K562 (cell line): Measurements from ENCODE around the gene CHRNG. TPM values are rescaled to one million over a fixed set of nuclear protein-coding genes. Genes with fewer than 3 reads are reported as not detected.

Experiments
- ATAC-seq: fragments of 200-7000 bp; cut with Tn5 transposase; 3 replicates; pipeline ENCODE4 v1.9.1; 2020; ENCODE audit warnings: moderate library complexity
- BruUV-seq: library from RNA; stranded (reverse); fragments of 400-500 nt; replicated peaks from 2 replicates; lab custom pipeline; 2021; lab: Mats Ljungman, UMichigan
- CTCF ChIA-PET: fragments of 300-600 bp; formaldehyde crosslinking; extraction: SDS; loops from one replicate; lab custom pipeline; 2021; ENCODE audit warnings: low intra/inter-chr PET ratio; lab: Yijun Ruan, JAX
- POLR2A ChIA-PET: fragments of 300-600, 350-650 bp; sonication (Branson Sonifier 250); formaldehyde crosslinking; extraction: SDS; loops from one replicate; lab custom pipeline; 2021; ENCODE audit warnings: antibody characterized with exemption, inconsistent platforms; lab: Yijun Ruan, JAX
- DNase-seq, 4 experiments: peaks; one replicate each; pipeline versions ENCODE4 v3.0.0 to v3.0.0-alpha.2; 2011 to 2018; ENCODE audit warnings: low spot score in 3 of 4, mixed read lengths in 3 of 4; ENCODE audit errors: extremely low read depth in 1 of 4
- FAIRE-seq: peaks from 2 replicates; lab custom pipeline; 2011; peaks lifted over from hg19 to GRCh38; lab: Jason Lieb, UNC
- H2AFZ ChIP-seq: 2 replicates; pipeline ENCODE4 v1.6.0; 2011; ENCODE audit warnings: low read depth, low read length, control low read depth, inconsistent platforms
- H3K27ac ChIP-seq: fragments of 200-600 bp; 3 replicates; pipeline ENCODE4 v1.8.0; 2011; ENCODE audit warnings: low read depth, mild to moderate bottlenecking, control low read depth, inconsistent platforms, low read length, moderate library complexity, mixed read lengths; ENCODE audit errors: extremely low read depth
- H3K27me3 ChIP-seq, 2 experiments: fragments of 300-600 bp in 1 of 2; 2 replicates in 1 of 2; 3 replicates in 1 of 2; pipeline versions ENCODE4 v1.6.0 to v1.8.0; 2011; ENCODE audit warnings: inconsistent platforms in 2 of 2, low read length in 2 of 2, mild to moderate bottlenecking in 1 of 2, mixed read lengths in 1 of 2, moderate library complexity in 1 of 2; ENCODE audit not compliant: control insufficient read depth in 2 of 2, insufficient read depth in 2 of 2
- H3K36me3 ChIP-seq: fragments of 300-600 bp; 3 replicates; pipeline ENCODE4 v1.8.0; 2011; ENCODE audit warnings: mild to moderate bottlenecking, low read length, inconsistent platforms; ENCODE audit not compliant: control insufficient read depth, insufficient read depth
- H3K4me1 ChIP-seq, 2 experiments: fragments of 200-600 bp in 1 of 2; replicated peaks in 1 of 2; 2 replicates in 1 of 2; 3 replicates in 1 of 2; pipeline versions ENCODE4 v1.5.1 to v1.8.0; 2011; ENCODE audit warnings: inconsistent platforms in 2 of 2, low read length in 2 of 2, mild to moderate bottlenecking in 1 of 2, mixed read lengths in 1 of 2, moderate library complexity in 1 of 2; ENCODE audit not compliant: control insufficient read depth in 2 of 2, insufficient read depth in 2 of 2
- H3K4me2 ChIP-seq: 2 replicates; pipeline ENCODE4 v1.6.1; 2011; ENCODE audit warnings: low read length, control low read depth, inconsistent platforms, mixed read lengths; ENCODE audit not compliant: insufficient read depth
- H3K4me3 ChIP-seq: fragments of 200-600 bp; sonication (generic), shearing (Covaris generic); 2 replicates; pipeline ENCODE4 v1.5.1; 2016; ENCODE audit warnings: control low read depth, inconsistent platforms
- H3K79me2 ChIP-seq: fragments of 200-600 bp; 3 replicates; pipeline ENCODE4 v1.8.0; 2011; ENCODE audit warnings: low read length, inconsistent platforms; ENCODE audit not compliant: control insufficient read depth, insufficient read depth
- H3K9ac ChIP-seq, 2 experiments: 2 replicates each; pipeline versions ENCODE4 v1.6.0 to v1.6.1; 2011; ENCODE audit warnings: low read depth in 2 of 2, low read length in 2 of 2, control low read depth in 1 of 2, inconsistent platforms in 1 of 2, mild to moderate bottlenecking in 1 of 2, mixed read lengths in 1 of 2; ENCODE audit not compliant: insufficient read depth in 1 of 2
- H3K9me1 ChIP-seq: one replicate; pipeline ENCODE4 v1.6.0; 2011; ENCODE audit warnings: inconsistent platforms, mild to moderate bottlenecking, low read length, moderate library complexity; ENCODE audit not compliant: control insufficient read depth, insufficient read depth
- H3K9me3 ChIP-seq: replicated peaks from 2 replicates; pipeline ENCODE4 v1.5.1; 2011; ENCODE audit warnings: low read depth, low read length, inconsistent platforms; ENCODE audit not compliant: control insufficient read depth, insufficient read depth
- H4K20me1 ChIP-seq: replicated peaks from 2 replicates; pipeline ENCODE4 v1.6.1; 2011; ENCODE audit warnings: low read length, inconsistent platforms, mixed read lengths; ENCODE audit not compliant: control insufficient read depth, insufficient read depth
- ARID2 ChIP-seq: fragments of 450-650 bp; IDR thresholded peaks from 2 replicates; pipeline ENCODE4 v1.6.1; 2017; ENCODE audit warnings: antibody characterized with exemption, mild to moderate bottlenecking
- IRF1 ChIP-seq: sonication (generic); formaldehyde crosslinking; IDR thresholded peaks from 2 replicates; pipeline ENCODE4 v1.8.0; 2022; ENCODE audit warnings: missing genetic modification reagents, mild to moderate bottlenecking, borderline replicate concordance
- KDM4B ChIP-seq, 2 experiments: fragments of 450-650 bp in 1 of 2; sonication (generic) in 1 of 2; IDR thresholded peaks; 2 replicates each; pipeline ENCODE4 v1.6.1; 2016 to 2017; ENCODE audit warnings: borderline replicate concordance in 2 of 2, antibody characterized with exemption in 1 of 2, low read depth in 1 of 2, mild to moderate bottlenecking in 1 of 2
- MCM5 ChIP-seq: fragments of 450-650 bp; IDR thresholded peaks from 2 replicates; pipeline ENCODE4 v1.6.1; 2016; ENCODE audit warnings: low read depth
- PKNOX1 ChIP-seq: fragments of 450-650 bp; IDR thresholded peaks from 2 replicates; pipeline ENCODE4 v1.6.1; 2016
- RAD51 ChIP-seq: fragments of 450-650 bp; IDR thresholded peaks from 2 replicates; pipeline ENCODE4 v1.7.1; 2016; ENCODE audit warnings: low read depth, mild to moderate bottlenecking, borderline replicate concordance
- RFX7 ChIP-seq: fragments of 250-450 bp; sonication (Bioruptor Pico); IDR thresholded peaks from 2 replicates; pipeline ENCODE4 v1.5.1; 2021; ENCODE audit warnings: mild to moderate bottlenecking
- SIN3B ChIP-seq: fragments of 450-650 bp; IDR thresholded peaks from 2 replicates; pipeline ENCODE4 v1.6.1; 2017; ENCODE audit warnings: low read depth, mild to moderate bottlenecking, moderate library complexity
- SP2 ChIP-seq: IDR thresholded peaks from 2 replicates; pipeline ENCODE4 v1.6.1; 2011; ENCODE audit warnings: mild to moderate bottlenecking, low read depth, low read length, moderate library complexity; ENCODE audit not compliant: poor library complexity, severe bottlenecking; ENCODE audit errors: extremely low read depth
- TFE3 ChIP-seq: fragments of 450-650 bp; formaldehyde crosslinking; IDR thresholded peaks from 2 replicates; pipeline ENCODE4 v1.4.0; 2020; ENCODE audit warnings: mild to moderate bottlenecking, mixed read lengths
- TRIM24 ChIP-seq, 2 experiments: fragments of 450-650 bp; IDR thresholded peaks; 2 replicates each; pipeline ENCODE4 v1.6.1; 2016
- U2AF2 ChIP-seq: fragments of 200-400 bp; formaldehyde crosslinking; optimal IDR thresholded peaks from 2 replicates; pipeline ENCODE3; 2017; ENCODE audit warnings: low read depth, mild to moderate bottlenecking, low read length
- ZNF174 ChIP-seq: fragments of 250-450 bp; sonication (Bioruptor Pico); IDR thresholded peaks from 2 replicates; pipeline ENCODE4 v1.4.0; 2020; ENCODE audit warnings: mild to moderate bottlenecking
- ZNF197 ChIP-seq: fragments of 200-800 bp; sonication (Bioruptor generic); IDR thresholded peaks from 2 replicates; pipeline ENCODE4 v1.6.1; 2016; ENCODE audit warnings: low read depth, missing genetic modification characterization, missing compliant biosample characterization
- ZNF277 ChIP-seq: fragments of 250-450 bp; sonication (Bioruptor Pico); IDR thresholded peaks from 2 replicates; pipeline ENCODE4 v1.8.0; 2022; ENCODE audit warnings: inconsistent platforms, mild to moderate bottlenecking, moderate library complexity, borderline replicate concordance
- WGBS: fragments of 100-300 bp; shearing (Covaris generic); methylation state at CpG from one replicate; pipeline ENCODE4 v1.1.6; 2016; ENCODE audit warnings: low coverage, mixed read lengths; ENCODE audit not compliant: insufficient coverage; ENCODE audit errors: missing lambda C conversion rate; 5-methylcytosine and 5-hydroxymethylcytosine counted together
- in situ Hi-C: fragments of 300-500 bp; cut with MboI; formaldehyde crosslinking; loops from 4 replicates; pipeline ENCODE4 v1.15.0; 2018; ENCODE audit warnings: inconsistent platforms, mixed read lengths
- intact Hi-C: fragments of 100-400 bp; cut with micrococcal nuclease; formaldehyde crosslinking; loops from 2 replicates; pipeline ENCODE4 v1.14.2; 2022
- polyA plus RNA-seq, 8 experiments: library from polyadenylated mRNA; depleted of rRNA in 4 of 8; stranded (reverse) in 5 of 8; unstranded in 3 of 8; fragments of >200 nt; fragmentation: Nextera tagmentation in 2 of 8; fragmentation: Illumina TruSeq in 1 of 8; extraction: Ambion mirVana in 2 of 8; extraction: Trizol in 1 of 8; gene quantifications; 2 replicates each; pipeline versions ENCODE4 v1.2.1 to v1.2.3, GENCODE V29; 2011 to 2014; ENCODE audit warnings: inconsistent platforms in 1 of 8, missing spikeins in 1 of 8
- total RNA-seq, 7 experiments: library from RNA; depleted of rRNA in 6 of 7; stranded (reverse); fragments of >200 nt in 6 of 7; fragmentation: Illumina TruSeq in 2 of 7; extraction: Trizol in 2 of 7; gene quantifications; 2 replicates each; pipeline versions ENCODE4 v1.2.1 to v1.2.3, GENCODE V29; 2011 to 2021; ENCODE audit warnings: low replicate concordance in 1 of 7

Gene CHRNG
- total and polyA plus RNA-seq, 9 of the 15 experiments (the other 6 are each of a cell fraction or from before 2014, with no cell fraction given), result not detected

- CTCF ChIA-PET, result no interaction called here
- Histone ChIP-seq H2AFZ (no peak overlapping the region), H3K4me1 (peaks cover 0 to 3% of the 10 kb centered on the region in 2 experiments; a peak in 2 of 5 replicates), H3K9me3 (no peaks in the 10 kb centered on the region), H4K20me1 (no peaks in the 10 kb centered on the region), H3K4me3 (no peak overlapping the region), H3K27me3 (peaks cover 0 to 33% of the 10 kb centered on the region in 2 experiments; a peak in 2 of 5 replicates), H3K27ac (no peak overlapping the region), H3K4me2 (no peak overlapping the region), H3K79me2 (no peaks in the 10 kb centered on the region), H3K9ac (no peak overlapping the region), H3K9me1 (no peaks in the 10 kb centered on the region), H3K36me3 (no peaks in the 10 kb centered on the region)
- POLR2A ChIA-PET, result no interaction called here
- in situ Hi-C loops, result no loop called here
- no peak for DNase-seq
- intact Hi-C loops, result no loop called here
- WGBS, result 7% methylated on average over 12 of the region's 17 CpGs
- BruUV-seq, result no TSS peak
- no peak for ATAC-seq
- FAIRE-seq, result no peak
- no peak for TF ChIP-seq ZNF277 (CRISPR knock-in tag)
- no peak for TF ChIP-seq ARID2
- no peak for TF ChIP-seq MCM5
- no peak for TF ChIP-seq SIN3B
- no peak for TF ChIP-seq ZNF197 (CRISPR knock-in tag)
- TF ChIP-seq KDM4B (IDR thresholded peaks at IDR 0.05; ENCODE audit: borderline replicate concordance in 2 of 2, low read depth in 1 of 2), result no peak
- no peak for TF ChIP-seq IRF1 (CRISPR knock-in tag)
- no peak for TF ChIP-seq SP2
- no peak for TF ChIP-seq PKNOX1
- no peak for TF ChIP-seq U2AF2
- no peak for TF ChIP-seq RFX7 (CRISPR knock-in tag)
- TF ChIP-seq RAD51, result no peak
- TF ChIP-seq TRIM24 (IDR thresholded peaks at IDR 0.05), result no peak
- TF ChIP-seq TFE3 (CRISPR knock-in tag), result no peak
- TF ChIP-seq ZNF174, result no peak
Observed at GRCh38 chr2:232529806-232530547, 9.5 kb upstream of the CHRNG start.
